Body of pancreas (tissue), 4 donors: Measurements from ENCODE around the gene GP9.

Experiments used
- CTCF ChIP-seq, 7 experiments: fragments of 450-650 bp in 4 of 7; fragments of 200-600 bp in 3 of 7; sonication (generic) in 3 of 7; IDR thresholded peaks; one replicate each; pipeline ENCODE4 v1.5.1; 2016 to 2019; ENCODE audit warnings: antibody characterized with exemption in 7 of 7
- POLR2A ChIP-seq, 3 donors: fragments of 450-650 bp; IDR thresholded peaks; one replicate each; pipeline ENCODE4 v1.6.1; 2016; ENCODE audit warnings: antibody characterized with exemption in 3 of 3, mild to moderate bottlenecking in 2 of 3

- no peak for TF ChIP-seq CTCF (IDR thresholded peaks at IDR 0.05)
- no peak for TF ChIP-seq POLR2A (IDR thresholded peaks at IDR 0.05)
These were observed 35.5 kb upstream of the GP9 start for GRCh38 chr3:129025108-129025507.
